Activated T-helper 1 cell treated with Interleukin-2 at 50 U/mL for 16 hours (primary cell): ENCODE results near the gene ANO2.

Experiments
- DNase-seq: peaks from one replicate; pipeline ENCODE4 v3.0.0-alpha.2; 2020; ENCODE audit warnings: low read depth

Gene ANO2

GRCh38 chr12:5916785-5917290 is 28.2 kb downstream of the ANO2 start:
- DNase-seq, result no peak

GRCh38 chr12:5915511-5915910 is 29.5 kb downstream of the ANO2 start:
- DNase-seq, result no peak

- no peak for DNase-seq
These were observed 30.5 kb downstream of the ANO2 start for GRCh38 chr12:5914387-5915149.

GRCh38 chr12:5913387-5913786 is 31.7 kb downstream of the ANO2 start:
- no peak for DNase-seq

- DNase-seq, result no peak
These were observed 32.4 kb downstream of the ANO2 start for GRCh38 chr12:5912437-5913334.

GRCh38 chr12:5912011-5912410 is 33.0 kb downstream of the ANO2 start:
- no peak for DNase-seq

GRCh38 chr12:5910790-5911548 is 34.1 kb downstream of the ANO2 start:
- DNase-seq, result no peak

GRCh38 chr12:5909560-5909959 is 35.5 kb downstream of the ANO2 start:
- DNase-seq, result no peak

GRCh38 chr12:5908251-5908650 is 36.8 kb downstream of the ANO2 start:
- no peak for DNase-seq

- DNase-seq, result no peak
These were observed 37.3 kb downstream of the ANO2 start for GRCh38 chr12:5907807-5908206.

- DNase-seq, result no peak
These were observed 39.3 kb downstream of the ANO2 start for GRCh38 chr12:5905757-5906156.

GRCh38 chr12:5904969-5905368 is 40.1 kb downstream of the ANO2 start:
- no peak for DNase-seq

GRCh38 chr12:5904441-5904840 is 40.6 kb downstream of the ANO2 start:
- no peak for DNase-seq

GRCh38 chr12:5902736-5903135 is 42.3 kb downstream of the ANO2 start:
- no peak for DNase-seq

- no peak for DNase-seq
These were observed 43.6 kb downstream of the ANO2 start for GRCh38 chr12:5901416-5901815.

GRCh38 chr12:5900533-5901205 is 44.4 kb downstream of the ANO2 start:
- DNase-seq, result no peak

- no peak for DNase-seq
These were observed 45.0 kb downstream of the ANO2 start for GRCh38 chr12:5900076-5900475.

- DNase-seq, result no peak
These were observed 45.4 kb downstream of the ANO2 start for GRCh38 chr12:5899675-5900074.

- no peak for DNase-seq
These were observed 46.2 kb downstream of the ANO2 start for GRCh38 chr12:5898874-5899273.

- DNase-seq, result no peak
These were observed 55.5 kb downstream of the ANO2 start for GRCh38 chr12:5889381-5890047.

- DNase-seq, result no peak
These were observed 56.2 kb downstream of the ANO2 start for GRCh38 chr12:5888816-5889315.
